ENCODE data around the gene COX14. TPM values are rescaled to one million over a fixed set of nuclear protein-coding genes. Genes with fewer than 3 reads are reported as not detected.

Gene COX14
- polyA plus RNA-seq, 3 donors, result 63.8 to 257 (median 231) TPM

DNA sequence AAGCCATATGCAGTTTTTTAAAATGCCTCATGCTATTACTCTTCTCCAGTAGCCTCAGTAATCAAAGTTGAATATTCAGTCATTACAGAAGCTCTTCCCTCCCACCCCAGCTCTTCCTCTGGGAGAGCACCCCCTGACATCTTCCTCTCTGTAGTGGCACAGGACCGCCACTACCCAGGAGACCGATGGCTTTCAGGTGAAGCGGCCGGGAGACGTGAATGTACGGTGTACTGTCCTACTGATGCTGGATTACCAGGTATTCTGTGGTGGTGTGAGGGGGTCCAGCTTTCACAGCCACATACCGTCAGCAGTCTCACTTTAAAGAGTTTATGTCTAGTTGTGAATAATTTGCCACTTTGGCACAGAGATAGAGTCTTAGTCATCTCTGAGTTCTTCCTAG lies 22.3 kb upstream of the COX14 start:
- 100% methylated on average over 4 of the region's 7 CpGs for whole genome bisulfite sequencing (ENCODE audit: insufficient coverage)
- H3K79me2 ChIP-seq (ENCODE audit: insufficient read depth, low read length), result peaks cover 10% of the 10 kb centered on the region
- H3K36me3 Mint-ChIP-seq, result peaks cover 66 to 75% of the 10 kb centered on the region in 2 donors
- no peaks in the 10 kb centered on the region for H3K27me3 ChIP-seq (ENCODE audit: control insufficient read depth in 2 of 2, insufficient read depth in 2 of 2, low read length in 2 of 2)
- H3K4me3 ChIP-seq (replicated peaks in 1 of 3; ENCODE audit: low read depth in 2 of 3, low read length in 3 of 3), result no peak overlapping the region
- no peaks in the 10 kb centered on the region for H3K9me3 ChIP-seq (replicated peaks in 1 of 2; ENCODE audit: control insufficient read depth in 1 of 2, insufficient read depth in 1 of 2, low read length in 2 of 2)
- intact Hi-C loops (cut with micrococcal nuclease), result no loop called here
- peaks cover 19% of the 10 kb centered on the region for H3K4me1 Mint-ChIP-seq
- peaks cover 0 to 2% (median 1%) of the 10 kb centered on the region in 3 donors for H3K27me3 Mint-ChIP-seq (ENCODE audit: low read depth in 3 of 3)
- peak overlapping the region in 1 of 7 donors; percentile 26 for H3K27ac Mint-ChIP-seq
- H4K20me1 ChIP-seq (ENCODE audit: insufficient read depth, low read length), result no peaks in the 10 kb centered on the region
- TF ChIP-seq, protein P1, sequence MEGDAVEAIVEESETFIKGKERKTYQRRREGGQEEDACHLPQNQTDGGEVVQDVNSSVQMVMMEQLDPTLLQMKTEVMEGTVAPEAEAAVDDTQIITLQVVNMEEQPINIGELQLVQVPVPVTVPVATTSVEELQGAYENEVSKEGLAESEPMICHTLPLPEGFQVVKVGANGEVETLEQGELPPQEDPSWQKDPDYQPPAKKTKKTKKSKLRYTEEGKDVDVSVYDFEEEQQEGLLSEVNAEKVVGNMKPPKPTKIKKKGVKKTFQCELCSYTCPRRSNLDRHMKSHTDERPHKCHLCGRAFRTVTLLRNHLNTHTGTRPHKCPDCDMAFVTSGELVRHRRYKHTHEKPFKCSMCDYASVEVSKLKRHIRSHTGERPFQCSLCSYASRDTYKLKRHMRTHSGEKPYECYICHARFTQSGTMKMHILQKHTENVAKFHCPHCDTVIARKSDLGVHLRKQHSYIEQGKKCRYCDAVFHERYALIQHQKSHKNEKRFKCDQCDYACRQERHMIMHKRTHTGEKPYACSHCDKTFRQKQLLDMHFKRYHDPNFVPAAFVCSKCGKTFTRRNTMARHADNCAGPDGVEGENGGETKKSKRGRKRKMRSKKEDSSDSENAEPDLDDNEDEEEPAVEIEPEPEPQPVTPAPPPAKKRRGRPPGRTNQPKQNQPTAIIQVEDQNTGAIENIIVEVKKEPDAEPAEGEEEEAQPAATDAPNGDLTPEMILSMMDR (IDR thresholded peaks at IDR 0.05), result no peak
- peaks cover 6 to 10% of the 10 kb centered on the region in 2 donors for H3K4me1 ChIP-seq (ENCODE audit: control insufficient read depth in 1 of 2, insufficient read depth in 2 of 2, low read length in 2 of 2)
- no peak for DNase-seq
- H2AFZ ChIP-seq (ENCODE audit: insufficient read depth, low read depth, low read length, poor library complexity, severe bottlenecking), result no peak overlapping the region
- no peak overlapping the region for H3K27ac ChIP-seq (ENCODE audit: low read depth in 1 of 2, low read length in 2 of 2)
- H3K9ac ChIP-seq (ENCODE audit: insufficient read depth, low read length, poor library complexity, severe bottlenecking), result no peak overlapping the region
- no peak overlapping the region for H3K4me2 ChIP-seq (replicated peaks; ENCODE audit: extremely low read depth, low read length, poor library complexity, severe bottlenecking)
- peaks cover 56 to 78% of the 10 kb centered on the region in 2 donors for H3K36me3 ChIP-seq (replicated peaks in 1 of 2; ENCODE audit: control insufficient read depth in 1 of 2, insufficient read depth in 2 of 2, low read length in 2 of 2)
- H3K9me3 Mint-ChIP-seq, result no peaks in the 10 kb centered on the region
- H3K4me3 Mint-ChIP-seq, result no peak overlapping the region

DNA sequence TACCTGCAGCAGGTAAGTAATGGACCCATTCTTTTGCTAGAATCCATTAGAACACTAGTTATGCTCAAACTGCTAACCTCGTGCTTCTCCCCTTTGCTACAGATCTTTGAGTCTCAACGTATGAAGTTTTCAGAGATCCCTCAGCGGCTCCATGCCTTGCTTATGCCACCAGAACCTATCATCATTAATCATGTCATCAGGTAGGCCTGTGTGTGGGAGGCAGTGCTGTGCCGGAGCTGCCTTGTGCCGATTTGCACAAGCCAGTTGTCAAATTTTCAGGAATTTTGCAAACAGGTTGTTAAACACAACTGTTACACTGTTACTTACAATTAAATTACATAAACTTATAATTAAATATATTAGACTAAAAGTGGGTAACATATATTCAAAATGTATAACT lies 21.6 kb upstream of the COX14 start:
- Histone ChIP-seq H3K27ac (ENCODE audit: low read depth in 1 of 2, low read length in 2 of 2) (no peak overlapping the region), H2AFZ (ENCODE audit: insufficient read depth, low read depth, low read length, poor library complexity, severe bottlenecking) (no peak overlapping the region), H3K4me1 (ENCODE audit: control insufficient read depth in 1 of 2, insufficient read depth in 2 of 2, low read length in 2 of 2) (peaks cover 6 to 8% of the 10 kb centered on the region in 2 donors), H4K20me1 (ENCODE audit: insufficient read depth, low read length) (no peaks in the 10 kb centered on the region), H3K9me3 (replicated peaks in 1 of 2; ENCODE audit: control insufficient read depth in 1 of 2, insufficient read depth in 1 of 2, low read length in 2 of 2) (no peaks in the 10 kb centered on the region), H3K4me3 (replicated peaks in 1 of 3; ENCODE audit: low read depth in 2 of 3, low read length in 3 of 3) (no peak overlapping the region), H3K79me2 (ENCODE audit: insufficient read depth, low read length) (peaks cover 8% of the 10 kb centered on the region), H3K4me2 (replicated peaks; ENCODE audit: extremely low read depth, low read length, poor library complexity, severe bottlenecking) (no peak overlapping the region), H3K27me3 (ENCODE audit: control insufficient read depth in 2 of 2, insufficient read depth in 2 of 2, low read length in 2 of 2) (no peaks in the 10 kb centered on the region), H3K9ac (ENCODE audit: insufficient read depth, low read length, poor library complexity, severe bottlenecking) (no peak overlapping the region), H3K36me3 (replicated peaks in 1 of 2; ENCODE audit: control insufficient read depth in 1 of 2, insufficient read depth in 2 of 2, low read length in 2 of 2) (peaks cover 62 to 84% of the 10 kb centered on the region in 2 donors)
- peaks cover 19% of the 10 kb centered on the region for H3K4me1 Mint-ChIP-seq
- TF ChIP-seq, protein P1 (IDR thresholded peaks at IDR 0.05), result no peak
- H3K27me3 Mint-ChIP-seq (ENCODE audit: low read depth in 3 of 3), result peaks cover 0 to 2% (median 1%) of the 10 kb centered on the region in 3 donors
- no peaks in the 10 kb centered on the region for H3K9me3 Mint-ChIP-seq
- no peak for DNase-seq
- no peak overlapping the region for H3K4me3 Mint-ChIP-seq
- peak overlapping the region in 1 of 7 donors; percentile 26 for H3K27ac Mint-ChIP-seq
- peaks cover 73 to 81% of the 10 kb centered on the region in 2 donors for H3K36me3 Mint-ChIP-seq
- WGBS (ENCODE audit: insufficient coverage), result 100% methylated on average over 1 of the region's 5 CpGs
- intact Hi-C loops (cut with micrococcal nuclease), result no loop called here
